Stimulated activated CD8-positive, alpha-beta memory T cell treated with anti-CD3 and anti-CD28 coated beads, Interleukin-4, amount 100 ng/mL, for 4 hours (primary cell): ENCODE results near the gene CALCB.

ENCODE experiments used
- DNase-seq, 2 donors: peaks; one replicate each; pipeline ENCODE4 v3.0.0-alpha.2; 2020; ENCODE audit warnings: low read depth in 2 of 2, low spot score in 1 of 2

The CALCB gene

GRCh38 chr11:15117751-15118150, 44.4 kb downstream of the CALCB start:
- no peak for DNase-seq

DNA sequence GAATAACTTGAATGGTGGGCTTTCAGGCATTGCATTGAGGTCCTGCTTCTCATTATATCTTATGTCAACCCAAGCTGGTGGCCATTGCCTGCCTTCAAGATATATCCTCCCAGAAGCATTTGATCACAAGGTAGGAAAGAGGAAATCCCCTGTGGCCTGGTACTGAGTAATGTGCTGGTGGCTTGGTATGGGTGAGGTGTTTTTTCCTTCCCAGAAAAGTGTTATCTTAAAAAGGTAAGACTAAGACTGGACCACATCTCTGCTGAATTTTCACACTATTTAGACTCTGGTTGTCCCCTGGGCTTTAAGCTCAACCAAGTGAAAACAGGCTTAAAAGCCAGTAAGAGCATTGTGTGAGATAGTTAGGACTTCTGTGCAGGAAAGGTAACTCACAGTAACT, 45.0 kb downstream of the CALCB start:
- no peak for DNase-seq

DNA sequence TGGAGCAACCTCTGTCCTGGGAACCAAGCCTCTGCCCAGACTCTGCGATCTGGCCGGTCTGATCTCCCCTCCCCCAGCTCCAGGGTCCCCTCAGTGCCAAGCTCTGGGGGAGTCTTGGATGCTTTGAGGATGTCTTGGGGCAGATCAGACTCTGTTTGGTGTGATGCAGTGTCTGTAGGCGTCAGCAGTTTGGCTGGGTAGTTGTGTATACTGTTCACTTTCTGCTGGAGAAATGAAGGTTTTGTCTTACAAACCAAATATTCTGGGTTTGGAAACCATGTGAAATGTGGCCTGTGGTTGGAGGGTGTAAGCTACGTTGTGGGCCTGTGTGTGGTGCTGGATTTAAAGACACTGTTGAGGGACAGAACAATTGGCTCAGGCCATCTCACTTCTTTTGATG, 46.0 kb downstream of the CALCB start:
- no peak for DNase-seq

DNA sequence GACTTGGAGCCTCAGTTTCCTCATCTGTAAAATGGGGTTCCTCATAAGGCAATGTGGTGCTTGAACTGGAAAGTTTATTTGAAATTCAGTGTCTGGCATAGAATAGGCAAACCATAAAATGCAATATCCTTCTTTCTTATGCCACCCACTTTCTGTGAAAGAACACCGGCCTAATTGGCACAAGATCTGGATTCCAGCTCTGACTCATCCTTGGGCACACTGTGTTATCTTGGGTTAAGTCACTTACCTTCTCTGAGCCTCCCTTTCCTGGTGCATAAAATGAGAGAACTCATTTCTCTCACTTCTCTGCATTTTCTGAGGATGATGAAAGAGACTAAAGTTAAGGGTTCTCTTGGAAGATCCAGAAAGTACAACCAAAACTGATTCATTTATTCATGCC, 46.4 kb downstream of the CALCB start:
- DNase-seq: no peak

GRCh38 chr11:15123849-15124248, 50.5 kb downstream of the CALCB start:
- DNase-seq: no peak

- no peak for DNase-seq
These were observed 51.1 kb downstream of the CALCB start for GRCh38 chr11:15124528-15124927.

GRCh38 chr11:15127341-15127740, 53.9 kb downstream of the CALCB start:
- no peak for DNase-seq
